AG10803 (cell line): Measurements from ENCODE around the gene HPS4.

Source experiments
- DNase-seq: peaks from one replicate; pipeline ENCODE4 v3.0.0; 2010; ENCODE audit warnings: low read depth
- H3K4me3 ChIP-seq: 2 replicates; pipeline ENCODE4 v1.5.1; 2011; ENCODE audit warnings: mild to moderate bottlenecking, low read length, control low read depth
- TF ChIP-seq, protein P1 (sequence below): conservative IDR thresholded peaks from 2 replicates; pipeline ENCODE4 v1.5.1; 2011; ENCODE audit warnings: mild to moderate bottlenecking, low read length, control low read depth, inconsistent platforms

Gene HPS4

DNA sequence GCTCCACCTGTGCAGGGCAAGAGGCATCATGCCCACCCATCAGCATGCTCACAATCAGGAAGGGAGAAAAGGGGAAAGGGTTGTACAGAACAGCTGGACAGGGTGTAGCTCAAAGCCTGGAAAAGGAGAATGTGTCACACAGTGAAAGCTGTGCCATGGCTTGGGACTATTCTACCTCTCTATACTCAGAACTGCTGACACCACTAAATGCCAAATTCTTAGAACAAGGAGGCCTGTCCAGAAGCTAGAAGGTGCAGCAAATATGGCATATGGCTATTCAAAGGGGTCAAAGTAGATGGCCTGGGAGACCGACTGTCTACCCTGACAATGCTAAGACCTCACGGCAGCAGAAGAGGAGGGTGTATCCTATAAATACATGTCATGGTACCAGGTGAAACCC, 12.8 kb downstream of the HPS4 start:
- DNase-seq: no peak
- TF ChIP-seq, protein P1, sequence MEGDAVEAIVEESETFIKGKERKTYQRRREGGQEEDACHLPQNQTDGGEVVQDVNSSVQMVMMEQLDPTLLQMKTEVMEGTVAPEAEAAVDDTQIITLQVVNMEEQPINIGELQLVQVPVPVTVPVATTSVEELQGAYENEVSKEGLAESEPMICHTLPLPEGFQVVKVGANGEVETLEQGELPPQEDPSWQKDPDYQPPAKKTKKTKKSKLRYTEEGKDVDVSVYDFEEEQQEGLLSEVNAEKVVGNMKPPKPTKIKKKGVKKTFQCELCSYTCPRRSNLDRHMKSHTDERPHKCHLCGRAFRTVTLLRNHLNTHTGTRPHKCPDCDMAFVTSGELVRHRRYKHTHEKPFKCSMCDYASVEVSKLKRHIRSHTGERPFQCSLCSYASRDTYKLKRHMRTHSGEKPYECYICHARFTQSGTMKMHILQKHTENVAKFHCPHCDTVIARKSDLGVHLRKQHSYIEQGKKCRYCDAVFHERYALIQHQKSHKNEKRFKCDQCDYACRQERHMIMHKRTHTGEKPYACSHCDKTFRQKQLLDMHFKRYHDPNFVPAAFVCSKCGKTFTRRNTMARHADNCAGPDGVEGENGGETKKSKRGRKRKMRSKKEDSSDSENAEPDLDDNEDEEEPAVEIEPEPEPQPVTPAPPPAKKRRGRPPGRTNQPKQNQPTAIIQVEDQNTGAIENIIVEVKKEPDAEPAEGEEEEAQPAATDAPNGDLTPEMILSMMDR: no peak
- no peak overlapping the region for H3K4me3 ChIP-seq

- H3K4me3 ChIP-seq: no peak overlapping the region
- TF ChIP-seq, protein P1: 0 out of 2 replicates have a peak, but pooled peaks have one; percentile 7
- peak; percentile 88 for DNase-seq
Measured at GRCh38 chr22:26466196-26466595, 17.4 kb downstream of the HPS4 start.

DNA sequence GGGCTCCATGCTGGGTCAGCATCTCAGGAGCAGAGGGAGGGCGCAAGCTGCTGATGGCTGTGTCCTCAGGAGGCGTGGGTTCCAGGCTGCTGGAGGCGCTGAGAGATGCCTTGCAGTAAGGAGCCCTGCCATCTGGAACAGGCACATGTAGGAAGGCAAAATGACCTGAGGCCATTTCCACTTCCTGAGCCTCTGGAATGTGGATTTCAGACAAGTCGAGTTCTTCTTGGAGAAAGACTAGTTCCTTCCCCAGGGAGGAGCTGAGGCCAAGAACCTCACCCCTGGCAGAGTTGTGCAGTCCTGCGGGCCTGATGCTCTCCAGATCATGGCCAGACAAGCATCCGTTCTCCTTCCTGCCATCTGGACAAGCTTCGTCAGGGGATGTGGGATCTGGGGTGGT, 19.3 kb downstream of the HPS4 start:
- DNase-seq: peak; percentile 92
- H3K4me3 ChIP-seq: no peak overlapping the region
- TF ChIP-seq, protein P1: no peak

GRCh38 chr22:26463688-26464087, 19.9 kb downstream of the HPS4 start:
- TF ChIP-seq, protein P1: no peak
- H3K4me3 ChIP-seq: no peak overlapping the region
- no peak for DNase-seq

DNA sequence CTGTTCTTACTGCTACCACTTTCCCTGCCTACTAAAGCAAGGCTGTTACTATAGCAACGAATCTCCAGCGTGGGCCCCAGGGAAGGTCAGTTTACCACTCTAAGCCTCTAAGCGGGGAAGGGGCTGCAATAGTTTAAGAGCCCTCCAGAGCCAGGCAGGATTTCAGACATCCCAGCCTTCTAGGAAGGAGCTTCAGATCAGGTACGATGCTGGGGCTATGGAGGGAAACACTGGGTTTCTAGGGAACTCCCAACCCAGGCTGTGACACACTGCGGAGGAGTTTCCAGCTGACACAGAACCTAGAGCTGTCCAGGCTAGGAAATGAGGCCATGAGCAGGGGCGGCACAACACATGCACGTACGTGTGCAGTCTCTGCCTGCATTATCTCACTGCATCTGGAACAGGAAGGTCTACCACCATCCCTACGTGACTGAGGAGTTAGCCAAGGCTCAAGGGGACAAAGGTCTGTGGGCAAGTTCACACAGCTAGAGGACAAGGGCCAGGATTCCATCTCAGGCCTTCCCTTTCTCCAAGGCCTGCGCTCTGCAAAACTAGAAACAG, 20.4 kb downstream of the HPS4 start:
- H3K4me3 ChIP-seq: no peak overlapping the region
- no peak for DNase-seq
- TF ChIP-seq, protein P1: no peak

- TF ChIP-seq, protein P1: no peak
- DNase-seq: no peak
- H3K4me3 ChIP-seq: no peak overlapping the region
Measured at GRCh38 chr22:26462641-26463040, 20.9 kb downstream of the HPS4 start.

DNA sequence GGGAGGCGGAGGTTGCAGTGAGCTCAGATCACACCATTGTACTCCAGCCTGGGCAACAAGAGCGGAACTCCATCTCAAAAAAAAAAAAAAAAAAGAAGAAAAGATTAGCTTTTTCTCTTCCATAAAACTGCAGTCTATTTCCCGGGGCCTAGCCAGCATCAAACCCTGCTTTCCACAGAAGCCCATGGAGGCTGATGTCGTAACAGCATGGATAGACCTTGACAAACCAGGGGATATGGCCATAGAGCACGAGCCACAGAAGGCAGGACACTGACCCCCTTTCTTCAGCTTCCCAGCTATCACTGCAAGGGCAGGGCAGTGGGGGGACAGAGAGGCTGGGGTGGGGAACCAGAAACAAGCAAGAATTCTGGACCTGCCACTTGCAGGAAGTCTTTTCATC, 21.5 kb downstream of the HPS4 start:
- no peak for DNase-seq
- TF ChIP-seq, protein P1: no peak
- no peak overlapping the region for H3K4me3 ChIP-seq
